ENCODE data around the gene RAB37. TPM values are rescaled to one million over a fixed set of nuclear protein-coding genes. Genes with fewer than 3 reads are reported as not detected.

Gene RAB37
- total and polyA plus RNA-seq, 9 of the 15 experiments (the other 6 are each of a cell fraction or from before 2014, with no cell fraction given) = 0.03 to 0.27 (median 0.11) TPM; not detected in 4

DNA sequence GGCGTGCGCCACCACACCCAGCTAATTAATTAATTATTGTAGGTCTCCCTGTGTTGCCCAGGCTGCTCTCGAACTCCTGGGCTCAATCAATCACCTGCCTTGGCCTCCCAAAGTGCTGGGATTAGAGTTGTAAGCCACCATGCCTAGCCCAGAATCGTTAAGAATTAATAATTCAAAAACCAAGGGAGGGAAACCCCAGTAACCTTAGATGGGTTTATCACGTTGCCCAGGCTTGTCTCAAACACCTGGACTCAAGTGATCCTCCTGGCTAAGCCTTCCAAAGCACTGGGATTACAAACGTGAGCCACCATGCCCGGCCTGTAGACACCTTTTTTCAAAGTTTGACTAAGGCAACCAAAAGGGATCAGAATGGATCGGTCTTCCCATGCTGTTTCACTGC is 45.9 kb upstream of the RAB37 start:
- under 1% methylated on average over 8 of the region's 8 CpGs for WGBS (ENCODE audit: insufficient coverage, low coverage, missing lambda C conversion rate)
- ChIA-PET POLR2A (no interaction called here), CTCF (ENCODE audit: low intra/inter-chr PET ratio) (no interaction called here)
- TF ChIP-seq RFX1 (IDR thresholded peaks at IDR 0.05) (no peak), KHSRP (IDR thresholded peaks at IDR 0.05) (no peak), CEBPB (tag; IDR thresholded peaks at IDR 0.05) (no peak)
- TF ChIP-seq, protein P1, sequence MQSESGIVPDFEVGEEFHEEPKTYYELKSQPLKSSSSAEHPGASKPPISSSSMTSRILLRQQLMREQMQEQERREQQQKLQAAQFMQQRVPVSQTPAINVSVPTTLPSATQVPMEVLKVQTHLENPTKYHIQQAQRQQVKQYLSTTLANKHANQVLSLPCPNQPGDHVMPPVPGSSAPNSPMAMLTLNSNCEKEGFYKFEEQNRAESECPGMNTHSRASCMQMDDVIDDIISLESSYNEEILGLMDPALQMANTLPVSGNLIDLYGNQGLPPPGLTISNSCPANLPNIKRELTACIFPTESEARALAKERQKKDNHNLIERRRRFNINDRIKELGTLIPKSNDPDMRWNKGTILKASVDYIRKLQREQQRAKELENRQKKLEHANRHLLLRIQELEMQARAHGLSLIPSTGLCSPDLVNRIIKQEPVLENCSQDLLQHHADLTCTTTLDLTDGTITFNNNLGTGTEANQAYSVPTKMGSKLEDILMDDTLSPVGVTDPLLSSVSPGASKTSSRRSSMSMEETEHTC (IDR thresholded peaks at IDR 0.05) = no peak
- TF ChIP-seq, protein P2, sequence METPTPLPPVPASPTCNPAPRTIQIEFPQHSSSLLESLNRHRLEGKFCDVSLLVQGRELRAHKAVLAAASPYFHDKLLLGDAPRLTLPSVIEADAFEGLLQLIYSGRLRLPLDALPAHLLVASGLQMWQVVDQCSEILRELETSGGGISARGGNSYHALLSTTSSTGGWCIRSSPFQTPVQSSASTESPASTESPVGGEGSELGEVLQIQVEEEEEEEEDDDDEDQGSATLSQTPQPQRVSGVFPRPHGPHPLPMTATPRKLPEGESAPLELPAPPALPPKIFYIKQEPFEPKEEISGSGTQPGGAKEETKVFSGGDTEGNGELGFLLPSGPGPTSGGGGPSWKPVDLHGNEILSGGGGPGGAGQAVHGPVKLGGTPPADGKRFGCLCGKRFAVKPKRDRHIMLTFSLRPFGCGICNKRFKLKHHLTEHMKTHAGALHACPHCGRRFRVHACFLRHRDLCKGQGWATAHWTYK (CRISPR knock-in tag; IDR thresholded peaks at IDR 0.05) = no peak
- FAIRE-seq (no peak), ATAC-seq (no peak), DNase-seq (ENCODE audit: extremely low read depth in 1 of 4, low spot score in 3 of 4) (no peak)
- Histone ChIP-seq H3K9me3 (replicated peaks; ENCODE audit: control insufficient read depth, insufficient read depth, low read depth, low read length) (no peaks in the 10 kb centered on the region), H3K79me2 (ENCODE audit: control insufficient read depth, insufficient read depth, low read length) (no peaks in the 10 kb centered on the region), H3K9ac (ENCODE audit: insufficient read depth in 1 of 2, low read depth in 2 of 2, low read length in 2 of 2) (no peak overlapping the region), H3K36me3 (ENCODE audit: control insufficient read depth, insufficient read depth, low read length) (no peaks in the 10 kb centered on the region), H3K27ac (ENCODE audit: extremely low read depth, low read depth, low read length) (no peak overlapping the region), H3K27me3 (ENCODE audit: control insufficient read depth in 2 of 2, insufficient read depth in 2 of 2, low read length in 2 of 2) (peaks cover 15 to 49% of the 10 kb centered on the region in 2 experiments; a peak in 4 of 5 replicates), H3K9me1 (ENCODE audit: control insufficient read depth, insufficient read depth, low read length) (no peaks in the 10 kb centered on the region), H3K4me1 (replicated peaks in 1 of 2; ENCODE audit: control insufficient read depth in 2 of 2, insufficient read depth in 2 of 2, low read length in 2 of 2) (no peaks in the 10 kb centered on the region), H2AFZ (ENCODE audit: low read depth, low read length) (no peak overlapping the region), H4K20me1 (replicated peaks; ENCODE audit: control insufficient read depth, insufficient read depth, low read length) (no peaks in the 10 kb centered on the region; the same call in 1 of the 2 replicates), H3K4me3 (no peak overlapping the region), H3K4me2 (ENCODE audit: insufficient read depth, low read length) (no peak overlapping the region)
- in situ Hi-C loops (cut with MboI) (no loop called here), intact Hi-C loops (cut with micrococcal nuclease) (no loop called here)
- BruUV-seq (replicated peaks) = no TSS peak

All from K562 (cell line).